ENCODE data around the gene TOM1L1. TPM values are rescaled to one million over a fixed set of nuclear protein-coding genes. Genes with fewer than 3 reads are reported as not detected.

TOM1L1 gene
- total RNA-seq, 1 experiment from 2014 or later, result 55.4 TPM

DNA sequence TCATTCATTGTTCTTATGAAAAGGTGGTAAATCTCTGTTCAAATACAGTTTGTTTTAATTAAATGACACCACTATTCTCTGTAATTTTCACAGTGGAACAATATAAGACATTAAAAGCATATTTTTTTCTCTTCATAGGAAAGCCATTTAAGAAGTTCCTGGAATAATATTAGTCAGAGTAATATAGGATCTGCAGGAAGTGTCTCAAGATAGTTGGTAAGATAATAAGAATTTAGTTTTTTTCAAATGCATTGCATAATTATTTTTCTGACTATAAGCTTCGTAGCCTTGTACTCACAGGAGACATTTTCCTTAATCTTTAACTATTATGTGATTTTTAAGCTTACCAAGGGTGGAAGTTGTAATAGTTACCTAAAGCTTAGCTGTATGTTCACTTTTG lies 84.8 kb downstream of the TOM1L1 start:
- DNase-seq (ENCODE audit: low spot score), result no peak
- H3K4me3 ChIP-seq (ENCODE audit: low read depth, low read length, poor library complexity, severe bottlenecking), result no peak overlapping the region
- H3K9me3 ChIP-seq (ENCODE audit: low read depth, low read length, poor library complexity, severe bottlenecking), result peaks cover 6% of the 10 kb centered on the region
- peaks cover 5% of the 10 kb centered on the region for H3K4me1 ChIP-seq (ENCODE audit: insufficient read depth, low read length, poor library complexity, severe bottlenecking)
- no peaks in the 10 kb centered on the region for H3K36me3 ChIP-seq (ENCODE audit: insufficient read depth, low read length, poor library complexity, severe bottlenecking)
- ChIA-PET POLR2A (ENCODE audit: low non-redundant PET) (no interaction called here), CTCF (no interaction called here)
- H3K27ac ChIP-seq (ENCODE audit: low read depth, low read length, poor library complexity, severe bottlenecking), result no peak overlapping the region
- intact Hi-C loops (cut with micrococcal nuclease; ENCODE audit: unreplicated experiment), result no loop called here
- no peak for TF ChIP-seq EZH2 (IDR thresholded peaks at IDR 0.05; ENCODE audit: borderline replicate concordance, low read depth, low read length, poor library complexity, severe bottlenecking)
- TF ChIP-seq, protein P1, sequence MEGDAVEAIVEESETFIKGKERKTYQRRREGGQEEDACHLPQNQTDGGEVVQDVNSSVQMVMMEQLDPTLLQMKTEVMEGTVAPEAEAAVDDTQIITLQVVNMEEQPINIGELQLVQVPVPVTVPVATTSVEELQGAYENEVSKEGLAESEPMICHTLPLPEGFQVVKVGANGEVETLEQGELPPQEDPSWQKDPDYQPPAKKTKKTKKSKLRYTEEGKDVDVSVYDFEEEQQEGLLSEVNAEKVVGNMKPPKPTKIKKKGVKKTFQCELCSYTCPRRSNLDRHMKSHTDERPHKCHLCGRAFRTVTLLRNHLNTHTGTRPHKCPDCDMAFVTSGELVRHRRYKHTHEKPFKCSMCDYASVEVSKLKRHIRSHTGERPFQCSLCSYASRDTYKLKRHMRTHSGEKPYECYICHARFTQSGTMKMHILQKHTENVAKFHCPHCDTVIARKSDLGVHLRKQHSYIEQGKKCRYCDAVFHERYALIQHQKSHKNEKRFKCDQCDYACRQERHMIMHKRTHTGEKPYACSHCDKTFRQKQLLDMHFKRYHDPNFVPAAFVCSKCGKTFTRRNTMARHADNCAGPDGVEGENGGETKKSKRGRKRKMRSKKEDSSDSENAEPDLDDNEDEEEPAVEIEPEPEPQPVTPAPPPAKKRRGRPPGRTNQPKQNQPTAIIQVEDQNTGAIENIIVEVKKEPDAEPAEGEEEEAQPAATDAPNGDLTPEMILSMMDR (conservative IDR thresholded peaks at IDR 0.05; ENCODE audit: low read depth, low read length), result no peak
- no peaks in the 10 kb centered on the region for H3K27me3 ChIP-seq (replicated peaks; ENCODE audit: insufficient read depth, low read depth, low read length, poor library complexity)
- BruUV-seq (replicated peaks), result no TSS peak

DNA sequence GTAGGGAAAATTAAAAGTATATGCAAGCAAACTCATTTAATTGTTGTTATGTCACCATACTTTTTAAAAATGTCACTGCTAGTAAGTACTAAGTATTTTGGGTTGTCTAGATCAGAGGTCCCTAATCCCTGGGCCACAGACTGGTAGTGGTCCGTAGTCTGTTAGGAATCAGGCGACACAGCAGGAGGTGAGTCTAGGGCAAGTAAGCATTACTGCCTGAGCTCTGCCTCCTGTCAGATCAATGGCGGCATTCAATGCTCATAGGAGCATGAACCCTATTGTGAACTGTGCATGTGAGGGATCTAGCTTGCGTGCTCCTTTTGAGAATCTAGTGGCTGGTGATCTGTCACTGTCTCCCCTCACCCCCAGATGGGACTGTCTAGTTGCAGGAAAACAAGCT lies 89.5 kb downstream of the TOM1L1 start:
- ChIA-PET POLR2A (ENCODE audit: low non-redundant PET) (no interaction called here), CTCF (no interaction called here)
- intact Hi-C loops (cut with micrococcal nuclease; ENCODE audit: unreplicated experiment), result loop anchor here (5.0 kb wide), 1 partner anchor 522 kb away; the partner anchor contains the start of gene SMIM36
- H3K9me3 ChIP-seq (ENCODE audit: low read depth, low read length, poor library complexity, severe bottlenecking), result no peaks in the 10 kb centered on the region
- DNase-seq (ENCODE audit: low spot score), result no peak
- H3K4me1 ChIP-seq (ENCODE audit: insufficient read depth, low read length, poor library complexity, severe bottlenecking), result peaks cover 3% of the 10 kb centered on the region
- no peak overlapping the region for H3K27ac ChIP-seq (ENCODE audit: low read depth, low read length, poor library complexity, severe bottlenecking)
- no peak overlapping the region for H3K4me3 ChIP-seq (ENCODE audit: low read depth, low read length, poor library complexity, severe bottlenecking)
- no peaks in the 10 kb centered on the region for H3K27me3 ChIP-seq (replicated peaks; ENCODE audit: insufficient read depth, low read depth, low read length, poor library complexity)
- TF ChIP-seq, protein P1 (conservative IDR thresholded peaks at IDR 0.05; ENCODE audit: low read depth, low read length), result no peak
- no peak for TF ChIP-seq EZH2 (IDR thresholded peaks at IDR 0.05; ENCODE audit: borderline replicate concordance, low read depth, low read length, poor library complexity, severe bottlenecking)
- H3K36me3 ChIP-seq (ENCODE audit: insufficient read depth, low read length, poor library complexity, severe bottlenecking), result no peaks in the 10 kb centered on the region
- no TSS peak for BruUV-seq (replicated peaks)

GRCh38 chr17:54991567-54991966 lies 90.9 kb downstream of the TOM1L1 start:
- TF ChIP-seq, protein P1 (conservative IDR thresholded peaks at IDR 0.05; ENCODE audit: low read depth, low read length), result no peak
- TF ChIP-seq EZH2 (IDR thresholded peaks at IDR 0.05; ENCODE audit: borderline replicate concordance, low read depth, low read length, poor library complexity, severe bottlenecking), result no peak
- no peak for DNase-seq (ENCODE audit: low spot score)
- no peaks in the 10 kb centered on the region for H3K4me1 ChIP-seq (ENCODE audit: insufficient read depth, low read length, poor library complexity, severe bottlenecking)
- ChIA-PET CTCF (no interaction called here), POLR2A (ENCODE audit: low non-redundant PET) (no interaction called here)
- H3K27me3 ChIP-seq (replicated peaks; ENCODE audit: insufficient read depth, low read depth, low read length, poor library complexity), result no peaks in the 10 kb centered on the region
- no TSS peak for BruUV-seq (replicated peaks)
- no peak overlapping the region for H3K4me3 ChIP-seq (ENCODE audit: low read depth, low read length, poor library complexity, severe bottlenecking)
- intact Hi-C loops (cut with micrococcal nuclease; ENCODE audit: unreplicated experiment), result loop anchor here (5.0 kb wide), 1 partner anchor 521 kb away; the partner anchor contains the start of gene SMIM36
- H3K36me3 ChIP-seq (ENCODE audit: insufficient read depth, low read length, poor library complexity, severe bottlenecking), result no peaks in the 10 kb centered on the region
- no peaks in the 10 kb centered on the region for H3K9me3 ChIP-seq (ENCODE audit: low read depth, low read length, poor library complexity, severe bottlenecking)
- H3K27ac ChIP-seq (ENCODE audit: low read depth, low read length, poor library complexity, severe bottlenecking), result no peak overlapping the region

All from A673 (cell line).